ENCODE measurements around the gene MRNIP. TPM values are rescaled to one million over a fixed set of nuclear protein-coding genes. Genes with fewer than 3 reads are reported as not detected.

MRNIP gene, protein sequence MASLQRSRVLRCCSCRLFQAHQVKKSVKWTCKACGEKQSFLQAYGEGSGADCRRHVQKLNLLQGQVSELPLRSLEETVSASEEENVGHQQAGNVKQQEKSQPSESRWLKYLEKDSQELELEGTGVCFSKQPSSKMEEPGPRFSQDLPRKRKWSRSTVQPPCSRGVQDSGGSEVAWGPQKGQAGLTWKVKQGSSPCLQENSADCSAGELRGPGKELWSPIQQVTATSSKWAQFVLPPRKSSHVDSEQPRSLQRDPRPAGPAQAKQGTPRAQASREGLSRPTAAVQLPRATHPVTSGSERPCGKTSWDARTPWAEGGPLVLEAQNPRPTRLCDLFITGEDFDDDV
- total RNA-seq = 10 to 100 TPM; 17.9 to 50.6 (median 34.3) TPM

DNA sequence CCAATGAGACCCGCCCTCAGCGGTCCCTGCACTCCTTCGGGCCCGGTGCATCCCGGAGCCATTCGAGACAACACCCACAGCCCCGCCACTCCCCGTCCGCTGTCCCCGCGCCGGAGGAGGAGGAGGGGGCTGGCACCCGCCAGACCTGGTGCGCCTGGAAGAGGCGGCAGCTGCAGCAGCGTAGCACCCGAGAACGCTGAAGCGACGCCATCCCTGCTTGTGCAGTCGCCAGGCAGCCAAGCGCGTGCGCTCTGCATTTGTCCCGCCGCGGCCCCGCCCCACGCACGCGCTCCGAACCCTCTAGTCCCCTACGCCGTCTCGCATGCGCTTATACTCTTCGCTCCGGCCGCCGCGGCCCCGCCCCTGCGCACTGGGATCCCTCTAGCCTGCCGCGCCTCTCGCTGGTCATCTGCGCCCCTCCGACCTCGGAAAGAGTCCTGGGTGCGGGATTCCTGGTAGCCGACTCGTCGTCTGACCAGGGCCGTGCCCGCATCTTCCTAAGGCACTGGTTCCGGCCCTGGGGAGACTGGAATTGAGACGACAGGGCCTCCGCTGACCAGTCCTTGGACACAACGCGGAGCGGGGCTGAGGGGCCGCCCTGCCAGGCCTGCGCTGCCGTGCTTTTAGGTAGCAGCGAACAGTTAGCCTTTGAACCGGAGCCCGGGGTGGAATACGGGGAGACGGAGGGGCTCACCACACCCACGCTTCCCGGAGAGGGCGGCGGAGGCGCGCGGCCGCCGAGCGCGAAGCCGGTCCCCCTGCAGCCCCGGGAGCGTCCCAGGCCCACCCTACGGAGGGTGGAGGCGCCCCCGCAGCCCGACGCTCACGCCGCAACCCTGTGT is at the start of gene MRNIP:
Gene MRNIP (minus strand): TSS at position 232 of the 842 bp plus-strand sequence. CDS start 21 bp downstream, at position 211.
- ATAC-seq = peak; percentile 99
- Histone ChIP-seq H3K27ac (peak within 1 kb of the TSS; percentile 47 to 91 (median 88)), H3K4me3 (peak within 1 kb of the TSS; percentile 53 to 79), H3K9me3 (no peaks in the 10 kb centered on the region), H3K4me1 (peaks cover 0 to 41% (median 6%) of the 10 kb centered on the region in 3 donors), H3K36me3 (peaks cover 0 to 30% of the 10 kb centered on the region in 2 donors), H3K27me3 (no peaks in the 10 kb centered on the region)
- TF ChIP-seq, protein P1, sequence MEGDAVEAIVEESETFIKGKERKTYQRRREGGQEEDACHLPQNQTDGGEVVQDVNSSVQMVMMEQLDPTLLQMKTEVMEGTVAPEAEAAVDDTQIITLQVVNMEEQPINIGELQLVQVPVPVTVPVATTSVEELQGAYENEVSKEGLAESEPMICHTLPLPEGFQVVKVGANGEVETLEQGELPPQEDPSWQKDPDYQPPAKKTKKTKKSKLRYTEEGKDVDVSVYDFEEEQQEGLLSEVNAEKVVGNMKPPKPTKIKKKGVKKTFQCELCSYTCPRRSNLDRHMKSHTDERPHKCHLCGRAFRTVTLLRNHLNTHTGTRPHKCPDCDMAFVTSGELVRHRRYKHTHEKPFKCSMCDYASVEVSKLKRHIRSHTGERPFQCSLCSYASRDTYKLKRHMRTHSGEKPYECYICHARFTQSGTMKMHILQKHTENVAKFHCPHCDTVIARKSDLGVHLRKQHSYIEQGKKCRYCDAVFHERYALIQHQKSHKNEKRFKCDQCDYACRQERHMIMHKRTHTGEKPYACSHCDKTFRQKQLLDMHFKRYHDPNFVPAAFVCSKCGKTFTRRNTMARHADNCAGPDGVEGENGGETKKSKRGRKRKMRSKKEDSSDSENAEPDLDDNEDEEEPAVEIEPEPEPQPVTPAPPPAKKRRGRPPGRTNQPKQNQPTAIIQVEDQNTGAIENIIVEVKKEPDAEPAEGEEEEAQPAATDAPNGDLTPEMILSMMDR (IDR thresholded peaks at IDR 0.05) = peak in 1 of 4 experiments; percentile 58
- peak; percentile 45 to 63 for TF ChIP-seq POLR2A (IDR thresholded peaks at IDR 0.05)
- peak; percentile 88 for TF ChIP-seq POLR2AphosphoS5 (IDR thresholded peaks at IDR 0.05)
- TF ChIP-seq EP300 (IDR thresholded peaks at IDR 0.05) = no peak
- WGBS, 2 donors (ENCODE audit: low coverage in 1 of 2) = 0% methylated on average over 1 to 16 of the region's 90 CpGs

DNA sequence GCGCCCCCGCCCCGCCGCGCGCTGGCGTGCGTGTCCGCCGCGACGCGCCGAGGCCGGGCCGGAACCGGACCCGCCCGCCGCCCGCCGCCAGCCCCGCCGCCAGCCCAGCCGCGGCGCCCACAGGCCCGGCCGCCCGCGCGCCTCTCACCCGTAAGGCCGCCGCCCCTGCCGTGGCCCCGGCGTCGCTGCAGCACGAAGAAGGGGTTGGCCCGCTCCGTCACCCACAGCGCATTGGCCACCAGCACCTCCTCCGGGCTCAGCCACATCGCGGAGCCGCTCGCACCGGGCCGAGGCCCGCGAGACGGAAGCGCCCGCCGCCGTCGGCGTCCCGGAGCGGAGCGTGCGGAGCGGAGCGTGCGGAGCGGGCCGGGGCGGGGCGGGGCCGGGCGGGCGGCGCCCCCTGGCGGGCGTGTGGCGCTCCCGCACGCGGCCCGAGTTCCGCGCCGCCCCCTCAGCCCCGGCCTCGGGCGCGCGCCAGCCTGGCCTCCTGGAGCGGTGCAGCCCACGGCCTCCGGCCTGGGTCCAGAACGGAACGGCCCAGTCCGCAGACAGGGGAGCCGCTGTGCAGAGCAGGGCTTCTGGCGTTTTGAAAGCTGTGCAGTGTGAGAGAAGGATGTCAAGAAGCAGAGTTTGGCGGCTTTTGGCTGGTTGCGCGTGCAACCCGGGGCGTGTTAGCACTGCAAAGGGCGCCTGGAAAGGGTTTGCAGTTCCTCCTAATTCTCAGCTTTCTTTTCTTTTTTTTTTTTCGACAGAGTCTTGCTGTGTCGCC is 49.1 kb upstream of the MRNIP start, which contains the start of gene TBC1D9B:
Gene TBC1D9B (minus strand): TSS at position 342 of the 769 bp plus-strand sequence. CDS start 76 bp downstream, at position 266.
- ATAC-seq = peak; percentile 95
- Histone ChIP-seq H3K27ac (peak within 1 kb of the TSS; percentile 8 to 88 (median 86)), H3K4me3 (peak within 1 kb of the TSS; percentile 50 to 72), H3K27me3 (no peaks in the 10 kb centered on the region), H3K4me1 (peaks cover 0 to 26% (median 9%) of the 10 kb centered on the region in 3 donors), H3K36me3 (peaks cover 0 to 22% of the 10 kb centered on the region in 2 donors), H3K9me3 (no peaks in the 10 kb centered on the region)
- WGBS, 2 donors (ENCODE audit: low coverage in 1 of 2) = 7 to 19% methylated on average over 4 to 9 of the region's 105 CpGs
- no peak for TF ChIP-seq EP300 (IDR thresholded peaks at IDR 0.05)
- peak; percentile 31 to 58 for TF ChIP-seq POLR2A (IDR thresholded peaks at IDR 0.05)
- no peak for TF ChIP-seq POLR2AphosphoS5 (IDR thresholded peaks at IDR 0.05)
- TF ChIP-seq, protein P1 (IDR thresholded peaks at IDR 0.05) = peak in 3 of 4 experiments; percentile 54 to 65 (median 55)

DNA sequence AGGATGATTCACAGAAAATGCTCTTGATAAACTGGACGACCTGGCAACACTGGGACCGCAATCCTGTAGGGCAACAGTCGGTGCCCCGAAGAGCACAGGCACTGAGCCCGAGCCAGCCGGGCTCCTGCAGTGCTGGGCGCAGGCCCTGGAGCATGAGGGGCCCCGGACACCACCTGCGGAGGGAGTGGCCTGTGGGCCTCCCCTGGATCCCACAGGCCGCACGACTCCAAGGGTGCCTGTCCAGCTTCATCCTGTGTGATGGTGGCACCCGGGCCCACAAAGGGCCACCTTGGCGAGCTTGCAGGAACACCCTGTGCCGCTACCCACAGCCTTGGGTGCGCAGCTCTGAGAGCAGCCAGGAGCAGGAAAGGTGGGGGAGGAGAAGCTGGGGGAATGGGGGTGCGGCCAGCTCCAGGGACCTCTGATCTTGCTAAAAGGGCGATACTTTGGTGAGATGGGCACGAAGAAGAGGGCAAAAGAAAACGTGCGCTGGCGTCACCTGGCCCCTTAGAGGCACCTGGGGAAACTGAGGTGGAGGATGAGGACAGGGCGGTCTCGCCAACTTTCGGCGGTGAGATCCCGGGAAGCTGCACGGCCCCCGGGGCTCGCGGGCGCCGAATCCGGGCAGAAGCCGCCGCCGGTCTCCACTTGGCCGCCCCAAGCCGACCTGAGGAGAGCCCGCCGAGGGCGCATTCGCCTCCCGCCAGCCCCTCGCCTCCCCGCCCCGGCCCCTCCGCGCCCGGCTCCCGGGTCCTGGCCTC is 48.4 kb upstream of the MRNIP start:
- ATAC-seq = no peak
- WGBS, 2 donors (ENCODE audit: low coverage in 1 of 2) = 5 to 19% methylated on average over 3 to 4 of the region's 50 CpGs
- Histone ChIP-seq H3K9me3 (no peaks in the 10 kb centered on the region), H3K27ac (peak overlapping the region; percentile 8 to 88 (median 86)), H3K36me3 (peaks cover 0 to 30% of the 10 kb centered on the region in 2 donors), H3K27me3 (no peaks in the 10 kb centered on the region), H3K4me1 (peaks cover 0 to 26% (median 9%) of the 10 kb centered on the region in 3 donors), H3K4me3 (peak overlapping the region; percentile 50 to 72)
- TF ChIP-seq POLR2A (IDR thresholded peaks at IDR 0.05) (no peak), EP300 (IDR thresholded peaks at IDR 0.05) (no peak), POLR2AphosphoS5 (IDR thresholded peaks at IDR 0.05) (no peak)
- TF ChIP-seq, protein P1 (IDR thresholded peaks at IDR 0.05) = no peak

DNA sequence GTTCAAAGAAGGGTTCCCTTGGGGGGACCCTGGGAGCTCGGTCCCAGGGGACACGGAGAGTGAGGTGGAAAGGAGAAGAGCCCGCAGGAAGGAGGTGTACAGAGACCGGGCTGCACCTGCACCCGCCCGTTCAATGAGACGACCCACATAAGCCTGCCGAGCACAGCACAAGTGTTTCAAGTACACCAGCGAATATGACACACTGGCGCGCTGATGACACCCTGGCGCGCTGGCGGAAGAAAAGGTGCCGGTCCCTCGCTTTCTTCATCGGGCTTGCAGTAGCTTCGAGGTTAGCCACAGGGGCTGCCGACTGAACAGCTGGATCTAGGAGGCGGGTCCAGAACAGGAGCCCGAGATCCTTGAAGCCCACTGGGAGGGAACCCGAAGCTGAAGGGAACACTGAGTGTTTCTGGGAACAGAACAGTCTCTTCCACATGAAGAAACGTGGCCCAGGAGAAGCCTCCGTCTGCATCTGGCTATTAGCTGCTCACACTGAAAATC is 47.7 kb upstream of the MRNIP start:
- peaks cover 0 to 26% (median 9%) of the 10 kb centered on the region in 3 donors for H3K4me1 ChIP-seq
- TF ChIP-seq POLR2A (IDR thresholded peaks at IDR 0.05) (no peak), POLR2AphosphoS5 (IDR thresholded peaks at IDR 0.05) (no peak), EP300 (IDR thresholded peaks at IDR 0.05) (no peak)
- TF ChIP-seq, protein P1 (IDR thresholded peaks at IDR 0.05) = no peak
- peaks cover 0 to 32% of the 10 kb centered on the region in 2 donors for H3K36me3 ChIP-seq
- no peak for ATAC-seq
- 40 to 79% methylated on average over 1 to 22 of the region's 24 CpGs for WGBS, 2 donors (ENCODE audit: low coverage in 1 of 2)
- H3K9me3 ChIP-seq = no peaks in the 10 kb centered on the region
- H3K27ac ChIP-seq = peak overlapping the region in 2 of 4 donors; percentile 85 to 86
- H3K27me3 ChIP-seq = no peaks in the 10 kb centered on the region
- peak overlapping the region in 1 of 2 donors; percentile 72 for H3K4me3 ChIP-seq

Data from gastroesophageal sphincter (tissue), 4 donors.